DMS114 treated with DMSO at 0.1 percent for 48 hours (cell line): ENCODE data around the gene RASAL1.

Experiments used
- DNase-seq: peaks from one replicate; lab custom pipeline; 2025; ENCODE audit not compliant: unreplicated experiment; lab: John Stamatoyannopoulos, UW

Gene RASAL1

DNA sequence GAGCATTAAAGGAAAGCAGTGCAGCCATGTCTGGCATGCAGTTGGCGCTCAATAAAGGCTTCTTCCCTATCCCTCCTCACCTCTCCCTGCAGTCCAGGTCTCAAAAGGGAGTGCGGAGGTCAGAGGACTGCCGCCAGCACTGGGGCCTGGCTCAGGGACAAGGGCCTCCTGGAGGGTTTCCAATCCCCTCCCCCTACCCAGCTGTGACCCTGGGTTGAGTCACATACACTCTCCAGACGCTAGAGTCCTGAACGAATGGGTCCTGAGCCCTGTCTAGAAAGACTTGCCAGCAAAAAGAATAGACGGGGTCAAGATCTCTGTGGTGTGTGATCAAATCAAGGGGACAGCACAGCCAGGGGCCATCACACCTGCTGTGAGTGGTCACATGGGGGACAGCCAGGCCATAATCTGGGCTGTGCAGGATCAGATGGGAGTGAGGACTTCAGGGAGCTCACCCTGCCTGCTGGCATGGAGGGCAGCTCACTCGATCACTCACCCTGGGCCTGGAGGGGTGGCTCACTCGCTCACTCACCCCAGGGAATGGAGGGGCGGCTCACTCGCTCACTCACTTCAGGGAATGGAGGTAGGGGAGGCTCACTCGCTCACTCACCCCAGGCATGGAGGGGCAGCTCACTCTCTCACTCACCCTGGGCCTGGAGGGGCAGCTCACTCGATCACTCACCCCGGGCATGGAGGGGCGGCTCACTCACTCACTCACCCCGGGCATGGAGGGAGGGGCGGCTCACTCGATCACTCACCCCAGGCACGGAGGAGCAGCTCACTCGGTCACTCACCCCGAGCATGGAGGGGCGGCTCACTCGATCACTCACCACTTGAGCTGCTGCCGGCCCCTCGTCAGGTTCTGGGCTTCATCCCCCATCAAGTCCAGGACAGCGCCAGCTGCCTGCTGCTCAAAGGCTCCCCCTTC, 26.8 kb upstream of the RASAL1 start:
- DNase-seq = no peak

DNA sequence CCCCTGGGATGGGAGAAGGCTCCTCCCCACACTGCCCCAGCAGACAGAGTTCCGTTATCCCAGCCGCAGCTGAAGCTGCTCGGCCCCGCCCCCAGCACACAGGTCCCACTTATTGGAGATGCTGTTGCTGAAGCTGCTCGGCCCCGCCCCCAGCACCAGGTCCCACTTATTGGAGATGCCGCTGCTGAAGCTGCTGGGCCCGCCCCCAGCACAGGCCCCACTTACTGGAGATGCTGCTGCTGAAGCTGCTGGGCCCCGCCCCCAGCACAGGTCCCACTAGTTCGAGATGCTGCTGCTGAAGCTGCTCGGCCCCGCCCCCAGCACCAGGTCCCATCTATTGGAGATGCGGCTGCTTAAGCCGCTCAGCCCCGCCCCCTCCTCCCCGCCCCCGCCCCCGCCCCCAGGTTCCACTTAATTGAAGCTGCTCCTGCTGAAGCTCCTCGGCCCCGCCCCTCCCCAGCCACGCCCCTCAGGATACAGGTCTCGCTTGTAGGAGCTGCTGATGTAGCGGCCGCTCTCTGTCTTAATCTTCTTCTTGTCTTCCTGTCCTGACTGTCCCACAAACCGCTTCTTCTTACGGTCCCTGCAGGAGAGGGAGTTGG, 26.0 kb upstream of the RASAL1 start:
- DNase-seq = peak; percentile 26

DNA sequence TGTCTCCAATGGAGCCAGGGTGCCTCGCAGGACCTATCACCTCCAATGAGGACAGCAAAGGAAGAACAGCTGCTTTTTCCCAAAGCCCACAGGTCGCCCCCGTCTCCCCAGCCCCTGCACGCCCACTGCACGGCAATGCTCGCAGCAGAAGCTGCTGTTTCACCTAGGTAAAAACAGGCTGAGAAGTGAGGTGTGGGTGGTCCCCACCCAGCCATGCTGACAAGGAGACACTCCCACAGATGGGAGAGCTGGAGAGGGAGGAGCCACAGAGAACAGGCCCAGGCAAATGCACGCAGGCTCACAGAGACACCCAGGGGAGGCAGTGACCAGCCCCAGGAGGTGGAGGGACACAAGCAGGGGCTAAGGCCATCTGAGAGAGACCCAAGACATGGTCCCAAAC, 24.4 kb upstream of the RASAL1 start:
- DNase-seq = no peak

DNA sequence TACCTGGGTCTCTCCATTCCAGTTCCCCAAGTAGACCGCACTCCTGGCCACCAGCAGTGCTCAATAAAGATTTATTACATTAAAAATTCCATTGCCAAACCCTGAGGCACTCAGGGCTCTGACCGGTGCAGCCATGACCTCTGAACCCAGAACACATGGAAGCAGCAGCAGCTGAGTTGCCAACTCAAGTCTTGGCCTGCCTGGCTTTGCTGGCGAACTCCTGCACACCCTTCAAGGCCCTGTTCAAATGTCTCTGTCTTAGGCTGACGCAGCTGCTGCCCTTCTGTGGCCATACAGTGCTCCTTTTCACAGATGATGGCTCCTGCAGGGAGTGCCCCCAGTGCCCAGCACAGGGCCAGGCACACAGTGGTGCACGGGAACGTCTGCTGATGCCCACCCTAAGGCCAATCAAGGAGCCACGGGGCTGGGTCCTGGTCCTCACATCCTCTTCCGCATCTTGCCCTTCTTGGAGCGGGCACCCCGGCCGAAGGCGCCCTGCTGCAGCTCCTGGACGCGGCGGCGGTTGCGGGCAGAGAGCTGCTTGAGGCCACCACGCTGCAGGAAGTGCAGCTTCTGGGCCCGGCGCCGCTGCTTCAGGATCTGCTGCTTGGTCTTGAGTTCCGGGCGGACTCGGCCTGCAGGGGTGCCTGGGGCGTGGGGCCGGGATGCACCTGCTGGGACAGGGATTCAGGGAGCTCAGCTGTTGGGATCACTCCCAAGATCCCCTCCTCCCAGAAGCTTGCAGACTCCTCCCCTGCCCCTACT, 23.1 kb upstream of the RASAL1 start:
- no peak for DNase-seq

DNA sequence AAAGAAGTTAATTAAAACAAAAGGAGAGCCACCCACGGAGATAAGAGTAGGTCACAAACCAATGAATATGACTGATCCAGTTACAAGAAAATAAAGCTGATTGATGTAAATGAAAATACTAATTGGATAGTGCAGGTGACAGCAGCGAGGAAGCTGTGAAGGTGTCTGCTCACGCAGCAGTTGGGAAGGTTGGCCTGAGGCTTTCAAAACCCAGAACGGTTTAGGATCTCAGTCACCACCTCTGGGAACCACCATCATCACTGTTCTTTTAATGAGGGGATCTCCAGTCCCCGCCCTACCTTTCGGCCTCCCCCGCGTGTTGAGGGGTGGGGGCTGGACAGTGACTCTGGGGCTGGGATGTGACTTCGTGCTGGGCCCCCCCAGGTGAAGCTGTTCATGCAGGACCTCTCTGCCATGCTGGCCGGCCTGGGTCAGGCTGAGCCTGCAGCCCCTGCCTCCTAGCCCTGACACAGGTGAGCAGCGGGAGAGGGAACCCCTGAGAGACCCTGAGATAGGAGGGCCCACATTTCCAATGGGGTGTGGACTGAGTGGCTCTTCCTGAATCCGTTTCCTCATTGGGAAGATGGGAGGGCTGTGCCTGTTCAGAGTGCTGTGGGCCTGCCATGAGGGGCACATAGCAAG, 21.8 kb upstream of the RASAL1 start:
- no peak for DNase-seq

DNA sequence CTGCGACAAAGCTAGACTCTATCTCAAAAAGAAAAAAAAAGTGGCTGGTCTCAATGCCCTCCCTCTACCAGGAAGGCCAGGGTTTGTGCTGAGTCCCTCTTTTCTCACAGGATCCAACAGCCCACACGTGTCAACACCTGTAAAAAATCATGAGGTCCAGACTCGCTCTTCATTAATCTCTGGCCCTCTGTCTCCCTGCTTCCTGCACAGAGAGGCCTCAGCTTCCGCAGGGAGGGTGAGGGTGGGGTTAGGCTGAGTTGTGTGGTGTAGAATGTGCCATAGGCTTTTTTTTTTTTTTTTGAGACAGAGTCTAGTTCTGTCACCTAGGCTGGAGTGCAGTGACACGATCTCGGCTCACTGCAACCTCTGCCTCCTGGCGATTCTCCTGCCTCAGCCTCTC, 20.1 kb upstream of the RASAL1 start:
- no peak for DNase-seq

DNA sequence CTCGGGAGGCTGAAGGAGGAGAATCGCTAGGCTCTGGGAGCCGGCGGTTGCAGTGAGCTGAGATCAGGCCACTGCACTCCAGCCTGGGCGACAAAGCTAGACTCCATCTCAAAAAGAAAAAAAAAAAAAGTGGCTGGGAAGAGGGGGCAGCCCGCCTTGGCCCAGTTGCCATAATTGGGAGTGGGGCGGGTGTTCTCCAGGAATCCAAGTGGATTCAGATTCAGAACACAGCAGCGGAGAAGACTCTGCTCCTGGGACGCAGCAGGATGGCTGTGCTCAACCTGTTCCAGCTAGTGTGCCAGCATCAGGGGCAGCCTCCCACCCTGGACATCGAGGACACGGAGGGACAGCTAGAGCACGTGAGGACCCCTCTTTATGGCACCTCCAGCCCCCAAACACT, 19.5 kb upstream of the RASAL1 start:
- no peak for DNase-seq

DNA sequence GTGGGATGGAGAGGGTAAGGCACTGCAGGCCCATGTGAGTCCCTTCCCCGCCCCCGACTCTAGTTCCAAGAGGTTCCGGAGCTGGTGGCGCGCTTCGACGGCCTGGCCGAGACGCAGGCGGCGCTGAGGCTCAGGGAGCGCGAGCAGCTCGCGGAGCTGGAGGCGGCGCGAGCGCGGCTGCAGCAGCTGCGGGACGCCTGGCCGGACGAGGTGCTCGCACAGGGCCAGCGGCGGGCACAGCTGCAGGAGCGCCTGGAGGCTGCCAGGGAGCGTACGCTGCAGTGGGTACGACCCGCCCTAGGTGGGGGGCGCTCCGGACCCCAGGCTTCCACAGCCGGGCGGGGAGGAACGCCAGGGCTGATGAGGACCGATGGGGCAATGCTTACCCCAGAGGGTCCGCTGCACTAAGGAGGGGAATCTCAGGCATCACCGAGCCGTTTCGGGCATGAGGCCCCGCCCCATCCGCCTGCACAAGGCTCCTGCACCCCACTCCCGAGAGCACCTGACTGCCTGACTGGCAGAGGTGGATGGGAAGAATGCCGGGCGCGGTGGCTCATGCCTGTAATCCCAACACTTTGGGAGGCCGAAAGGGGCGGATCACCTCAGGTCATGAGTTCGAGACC, 18.9 kb upstream of the RASAL1 start:
- no peak for DNase-seq

DNA sequence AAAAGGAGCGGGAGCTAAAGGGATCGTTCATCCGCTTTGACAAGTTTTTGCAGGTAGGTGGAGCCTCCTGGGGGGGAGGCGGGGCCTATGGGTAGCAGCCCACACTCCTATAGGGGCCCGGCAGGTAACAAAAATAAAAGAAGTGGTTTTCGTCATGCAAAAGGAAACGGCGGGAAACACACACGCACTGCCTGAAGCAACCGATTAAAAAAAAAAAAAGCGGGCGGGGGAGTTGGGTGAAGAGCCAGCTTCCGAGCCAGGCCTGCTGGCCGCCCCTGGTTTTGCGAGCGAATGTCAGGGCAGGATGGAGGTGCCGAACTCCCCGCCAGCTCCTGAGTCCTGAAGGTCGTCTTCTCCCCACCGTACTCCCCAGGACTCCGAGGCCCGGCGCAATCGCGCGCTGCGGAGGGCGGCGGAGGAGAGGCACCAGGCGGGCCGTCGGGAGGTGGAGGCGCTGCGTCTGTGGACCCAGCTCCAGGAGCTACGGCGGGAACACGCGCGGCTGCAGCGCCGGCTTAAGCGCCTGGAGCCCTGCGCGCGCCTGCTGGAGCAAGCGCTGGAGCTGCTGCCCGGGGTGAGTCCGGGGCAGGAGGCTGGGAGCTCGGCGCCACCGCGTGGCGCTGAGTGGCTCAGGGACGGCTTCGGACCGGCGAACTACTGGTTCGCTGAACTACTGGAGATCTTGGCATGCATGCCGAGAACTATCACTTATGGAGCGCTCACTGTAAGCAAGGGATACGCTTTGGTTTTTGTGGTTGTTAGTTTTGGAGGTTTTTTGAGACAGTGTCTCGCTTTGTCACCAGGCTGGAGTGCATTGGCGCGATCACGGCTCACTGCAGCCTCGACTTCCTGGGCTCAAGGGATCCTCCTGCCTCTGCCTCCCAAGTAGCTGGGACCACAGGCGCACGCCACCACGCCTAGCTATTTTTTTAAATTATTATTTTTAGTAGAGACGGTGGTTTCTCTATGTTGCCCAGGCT, 17.6 kb upstream of the RASAL1 start:
- peak; percentile 72 for DNase-seq

DNA sequence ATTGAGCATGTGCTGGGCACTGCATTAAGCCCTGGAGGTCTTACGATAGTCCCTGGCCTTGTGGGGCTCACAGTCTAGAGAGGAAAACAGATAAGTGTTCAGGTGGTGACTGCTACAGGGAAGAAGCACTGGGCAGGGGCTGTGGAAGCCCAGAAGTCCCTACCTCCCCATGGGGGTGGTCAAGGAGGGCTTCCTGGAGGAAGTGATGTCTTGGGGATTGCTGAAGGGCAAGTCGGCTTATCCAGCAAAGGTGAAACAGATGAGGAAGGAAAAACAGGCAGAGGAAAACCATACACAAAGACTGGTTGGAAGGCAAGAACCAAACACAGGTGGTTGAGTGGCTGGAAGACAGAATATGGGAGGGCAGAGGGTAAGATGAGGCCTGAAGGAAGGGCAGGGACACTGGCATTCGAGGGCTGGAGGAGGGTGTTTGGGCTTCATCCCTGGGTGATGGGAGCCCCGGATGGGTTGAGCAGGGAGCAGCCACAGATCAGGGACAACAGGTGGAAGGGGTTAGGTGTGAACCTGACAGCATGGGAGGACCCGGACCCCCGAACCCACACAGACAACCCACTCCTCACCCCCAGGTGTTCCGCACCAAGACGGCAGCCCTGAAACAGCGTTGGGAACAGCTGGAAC, 16.8 kb upstream of the RASAL1 start:
- no peak for DNase-seq

DNA sequence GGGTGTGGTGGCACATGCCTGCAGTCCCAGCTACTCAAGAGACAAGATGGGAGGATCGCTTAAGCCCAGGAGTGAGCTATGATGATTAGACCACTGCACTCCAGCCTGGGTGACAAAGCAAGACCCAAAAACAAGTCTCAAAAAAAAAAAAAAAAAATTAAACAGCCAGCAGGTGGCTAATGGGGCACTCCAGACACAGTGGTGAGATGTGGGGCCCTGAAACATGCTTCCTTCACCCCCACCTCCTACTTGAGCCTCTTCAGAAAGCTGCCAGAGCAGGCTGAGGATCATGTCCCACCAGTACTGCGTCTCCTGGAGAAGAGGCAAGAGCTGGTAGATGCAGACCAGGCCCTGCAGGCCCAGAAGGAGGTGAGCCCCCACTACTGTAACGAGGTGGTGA, 16.1 kb upstream of the RASAL1 start:
- no peak for DNase-seq

DNA sequence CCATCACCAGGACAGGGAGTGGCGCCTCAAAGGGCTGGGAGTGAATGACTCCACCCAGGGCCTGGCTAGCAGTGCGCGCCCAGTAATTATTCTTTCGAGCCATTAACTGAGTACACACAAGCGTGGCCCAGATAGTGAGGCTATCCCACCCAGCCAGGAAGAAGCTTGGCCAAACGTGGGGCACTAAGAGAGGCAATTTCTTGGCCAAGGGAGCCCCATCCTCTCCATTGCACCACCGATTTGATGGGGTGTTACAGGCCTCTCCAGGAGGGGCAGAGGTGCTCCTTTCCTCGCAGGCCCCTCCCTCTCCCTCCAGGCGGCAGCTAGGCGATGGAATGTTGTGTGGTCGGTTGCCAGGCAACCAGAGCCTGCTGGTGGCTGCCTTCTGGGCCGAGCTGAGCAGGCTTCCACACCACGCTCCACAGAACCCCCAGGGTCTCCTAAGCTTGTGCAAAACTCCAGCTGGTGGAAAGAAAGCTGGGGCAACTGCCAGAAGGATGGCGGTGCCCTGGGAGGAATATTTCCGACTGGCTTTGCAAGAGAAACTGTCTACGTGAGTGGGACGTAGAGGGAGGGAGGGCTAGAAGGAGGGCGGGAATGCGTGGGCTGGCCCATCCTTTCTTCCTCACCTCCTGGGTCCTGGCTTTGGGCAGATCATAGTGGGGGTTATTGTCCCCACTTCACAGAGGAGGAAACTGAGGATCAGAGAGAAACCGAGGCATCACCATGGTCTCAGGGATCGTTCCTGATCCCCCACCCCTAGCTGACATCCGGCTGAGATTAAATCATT, 14.0 kb upstream of the RASAL1 start, which contains the start of gene CFAP73:
Gene CFAP73, plus strand, starts transcription at position 364 of the 790 bp plus-strand sequence. Its CDS starts 134 bp downstream, at position 498.
- DNase-seq = no peak

DNA sequence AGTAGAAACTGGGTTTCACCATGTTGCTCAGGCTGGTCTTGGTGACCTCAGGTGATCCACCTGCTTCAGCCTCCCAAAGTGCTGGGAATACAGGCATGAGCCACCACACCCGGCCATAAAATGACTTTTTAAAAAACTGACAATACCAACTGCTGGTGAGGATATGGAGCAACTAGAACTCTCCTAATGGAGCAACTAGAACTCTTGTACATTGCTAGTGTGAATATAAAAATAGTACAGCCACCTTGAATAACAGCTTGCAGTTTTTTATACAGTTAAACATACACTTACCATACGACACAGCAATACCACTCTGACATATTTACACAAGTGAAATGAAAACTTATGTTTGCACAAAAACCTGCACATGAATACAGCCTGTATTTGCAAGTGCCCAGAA, 11.4 kb upstream of the RASAL1 start:
- no peak for DNase-seq

DNA sequence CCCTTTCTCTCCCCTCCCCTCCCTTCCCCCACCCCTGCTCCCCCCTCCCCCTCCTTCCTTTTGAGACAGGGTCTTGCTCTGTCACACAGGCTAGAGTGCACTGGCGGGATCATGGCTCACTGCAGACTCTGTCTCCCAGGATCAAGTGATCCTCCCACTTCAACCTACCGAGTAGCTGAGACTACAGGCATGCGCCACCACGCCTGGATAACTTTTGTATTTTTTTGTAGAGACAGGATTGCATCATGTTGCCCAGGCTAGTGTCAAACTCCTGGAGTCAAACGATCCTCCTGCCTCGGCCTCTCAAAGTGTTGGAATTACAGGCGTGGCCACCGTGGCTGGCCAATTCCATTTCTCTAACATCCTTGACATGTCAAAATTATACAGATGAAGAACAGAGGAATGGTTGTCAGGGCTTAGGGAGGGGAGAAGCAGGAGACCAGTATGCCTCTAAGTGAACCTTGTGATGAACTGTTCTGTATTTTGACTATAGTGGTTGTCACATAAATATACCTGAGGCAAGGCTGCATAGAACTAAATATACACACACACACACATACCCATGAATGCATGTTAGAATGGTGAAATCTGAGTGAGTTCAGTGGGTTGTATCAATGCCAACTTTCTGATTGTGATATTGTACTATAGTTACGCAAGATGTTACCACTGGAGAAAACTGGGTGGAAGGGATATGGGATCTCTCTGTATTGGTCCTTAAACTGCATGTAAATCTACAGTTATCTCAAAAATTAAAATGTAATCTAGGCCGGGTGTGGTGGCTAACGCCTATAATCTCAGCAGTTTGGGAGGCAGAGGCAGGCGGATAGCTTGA, 10.4 kb upstream of the RASAL1 start:
- DNase-seq = no peak

DNA sequence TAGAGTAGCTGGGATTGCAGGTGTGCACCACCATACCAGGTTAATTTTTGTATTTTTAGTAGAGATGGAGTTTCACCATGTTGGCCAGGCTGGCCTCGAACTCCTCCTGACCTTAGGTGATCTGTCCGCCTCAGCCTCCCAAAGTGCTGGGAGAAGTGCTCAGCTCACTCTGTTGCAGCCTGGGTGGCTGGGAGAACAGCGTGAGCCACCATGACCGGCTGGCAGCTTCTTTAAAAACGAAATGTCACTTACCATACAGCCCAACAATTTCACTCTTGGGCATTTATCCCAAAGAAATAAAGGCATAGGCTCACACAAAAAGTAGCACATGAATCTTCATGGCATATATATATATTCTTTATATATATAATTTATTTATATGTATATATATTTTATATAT, 9.2 kb upstream of the RASAL1 start:
- DNase-seq = no peak

DNA sequence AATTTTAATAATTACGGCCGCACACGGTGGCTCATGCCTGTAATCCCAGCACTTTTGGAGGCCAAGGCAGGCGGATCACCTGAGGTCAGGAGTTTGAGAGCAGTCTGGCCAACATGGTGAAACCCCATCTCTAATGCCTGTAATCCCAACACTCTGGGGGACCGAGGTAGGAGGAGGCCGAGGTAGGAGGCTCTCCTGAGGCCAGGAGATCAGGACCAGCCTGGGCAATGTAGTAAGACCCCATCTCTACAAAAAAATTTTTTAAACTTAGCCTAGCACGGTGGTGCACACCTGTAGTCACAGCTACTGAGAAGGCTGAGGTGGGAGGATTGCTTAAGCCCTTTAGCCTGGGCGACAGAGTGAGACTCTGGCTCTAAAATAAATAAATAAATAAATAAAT, 8.4 kb upstream of the RASAL1 start:
- DNase-seq = no peak

DNA sequence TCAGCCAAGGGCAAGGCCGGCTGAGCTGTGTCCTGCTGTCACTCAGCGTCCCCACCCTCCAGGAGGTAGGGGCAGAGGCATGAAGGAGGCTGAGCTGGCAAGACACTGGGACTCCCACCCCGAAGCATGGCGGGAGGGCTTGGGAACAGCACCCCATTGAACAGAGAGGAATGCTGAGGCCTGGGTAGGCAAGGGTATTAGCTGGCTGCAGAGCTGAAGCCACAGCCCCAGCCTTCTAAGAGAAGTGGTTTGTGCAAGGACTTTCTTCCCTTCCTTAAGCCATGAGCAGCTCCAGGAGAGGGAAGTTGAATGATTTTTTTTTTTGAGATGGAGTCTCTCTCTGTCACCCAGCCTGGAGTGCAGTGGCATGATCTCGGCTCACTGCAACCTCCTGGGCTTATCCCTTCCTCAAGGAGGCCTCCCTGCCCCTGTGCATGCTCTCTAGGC, 7.3 kb upstream of the RASAL1 start:
- no peak for DNase-seq
